ENCODE data around the gene STPG2.

Gene STPG2

DNA sequence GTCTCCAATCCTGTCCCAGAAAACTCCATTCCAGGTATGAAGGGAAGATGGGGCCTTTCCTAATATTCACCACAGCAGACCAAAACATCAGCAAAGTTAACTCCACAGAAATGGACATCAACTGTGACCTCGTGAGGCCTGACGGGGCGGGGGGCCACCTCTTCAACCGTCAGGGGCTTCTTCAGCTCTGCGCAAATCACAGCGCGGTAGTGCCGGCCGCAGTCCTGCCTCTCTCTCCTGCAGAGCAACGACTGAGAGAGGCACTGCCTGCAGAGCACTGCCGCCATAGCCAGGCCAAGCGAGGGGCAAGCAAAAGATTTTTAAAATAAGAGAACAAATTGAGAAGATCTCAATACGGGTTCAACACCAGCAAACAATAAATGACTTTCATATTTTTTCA, 226.2 kb downstream of the STPG2 start:
- Histone ChIP-seq H3K36me3 (ENCODE audit: insufficient read depth, low read length) (no peaks in the 10 kb centered on the region), H3K9ac (ENCODE audit: low read length) (no peak overlapping the region), H3K27ac (ENCODE audit: low read depth, low read length, poor library complexity, severe bottlenecking) (no peak overlapping the region), H4K20me1 (ENCODE audit: insufficient read depth, low read length) (no peaks in the 10 kb centered on the region), H3K4me3 (ENCODE audit: low read depth, low read length, poor library complexity, severe bottlenecking) (no peak overlapping the region), H3K27me3 (ENCODE audit: insufficient read depth, low read length) (no peaks in the 10 kb centered on the region), H3K4me1 (ENCODE audit: insufficient read depth, low read length, severe bottlenecking) (no peaks in the 10 kb centered on the region), H3K9me2 (ENCODE audit: low read depth, low read length) (no peaks in the 10 kb centered on the region), H3F3A (ENCODE audit: insufficient read depth, low read length) (no peaks in the 10 kb centered on the region), H2AFZ (ENCODE audit: low read length) (no peak overlapping the region), H3K79me2 (ENCODE audit: insufficient read depth, low read length) (no peaks in the 10 kb centered on the region), H3K4me2 (ENCODE audit: low read length) (no peak overlapping the region), H3K9me3 (ENCODE audit: low read length) (no peaks in the 10 kb centered on the region)
- no peak for TF ChIP-seq EZH2 (IDR thresholded peaks at IDR 0.05; ENCODE audit: borderline replicate concordance, low read length)
- TF ChIP-seq, protein P1, sequence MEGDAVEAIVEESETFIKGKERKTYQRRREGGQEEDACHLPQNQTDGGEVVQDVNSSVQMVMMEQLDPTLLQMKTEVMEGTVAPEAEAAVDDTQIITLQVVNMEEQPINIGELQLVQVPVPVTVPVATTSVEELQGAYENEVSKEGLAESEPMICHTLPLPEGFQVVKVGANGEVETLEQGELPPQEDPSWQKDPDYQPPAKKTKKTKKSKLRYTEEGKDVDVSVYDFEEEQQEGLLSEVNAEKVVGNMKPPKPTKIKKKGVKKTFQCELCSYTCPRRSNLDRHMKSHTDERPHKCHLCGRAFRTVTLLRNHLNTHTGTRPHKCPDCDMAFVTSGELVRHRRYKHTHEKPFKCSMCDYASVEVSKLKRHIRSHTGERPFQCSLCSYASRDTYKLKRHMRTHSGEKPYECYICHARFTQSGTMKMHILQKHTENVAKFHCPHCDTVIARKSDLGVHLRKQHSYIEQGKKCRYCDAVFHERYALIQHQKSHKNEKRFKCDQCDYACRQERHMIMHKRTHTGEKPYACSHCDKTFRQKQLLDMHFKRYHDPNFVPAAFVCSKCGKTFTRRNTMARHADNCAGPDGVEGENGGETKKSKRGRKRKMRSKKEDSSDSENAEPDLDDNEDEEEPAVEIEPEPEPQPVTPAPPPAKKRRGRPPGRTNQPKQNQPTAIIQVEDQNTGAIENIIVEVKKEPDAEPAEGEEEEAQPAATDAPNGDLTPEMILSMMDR (IDR thresholded peaks at IDR 0.05; ENCODE audit: low read length), result no peak

DNA sequence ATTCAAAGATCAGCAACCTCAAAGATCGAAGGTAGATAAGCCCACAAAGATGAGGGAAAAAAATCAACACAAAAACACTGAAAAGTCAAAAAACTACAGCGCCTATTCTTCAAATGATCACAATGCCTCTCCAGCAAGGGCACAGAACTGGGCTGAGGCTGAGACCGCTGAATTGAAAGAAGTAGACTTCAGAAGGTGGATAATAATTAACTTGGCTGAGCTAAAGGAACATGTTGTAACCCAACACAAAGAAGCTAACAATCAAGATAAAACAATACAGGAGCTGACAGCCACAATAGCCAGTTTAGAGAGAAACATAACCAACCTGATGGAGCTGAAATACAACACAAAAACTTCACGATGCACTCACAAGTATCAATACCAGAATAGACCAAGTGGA, 231.1 kb downstream of the STPG2 start:
- Histone ChIP-seq H3K27me3 (ENCODE audit: insufficient read depth, low read length) (no peaks in the 10 kb centered on the region), H3K9me2 (ENCODE audit: low read depth, low read length) (no peaks in the 10 kb centered on the region), H3K36me3 (ENCODE audit: insufficient read depth, low read length) (no peaks in the 10 kb centered on the region), H3K9me3 (ENCODE audit: low read length) (no peaks in the 10 kb centered on the region), H3K79me2 (ENCODE audit: insufficient read depth, low read length) (no peaks in the 10 kb centered on the region), H3K4me3 (ENCODE audit: low read depth, low read length, poor library complexity, severe bottlenecking) (no peak overlapping the region), H2AFZ (ENCODE audit: low read length) (no peak overlapping the region), H3K27ac (ENCODE audit: low read depth, low read length, poor library complexity, severe bottlenecking) (no peak overlapping the region), H3K4me2 (ENCODE audit: low read length) (no peak overlapping the region), H3K9ac (ENCODE audit: low read length) (no peak overlapping the region), H4K20me1 (ENCODE audit: insufficient read depth, low read length) (no peaks in the 10 kb centered on the region), H3F3A (ENCODE audit: insufficient read depth, low read length) (no peaks in the 10 kb centered on the region), H3K4me1 (ENCODE audit: insufficient read depth, low read length, severe bottlenecking) (no peaks in the 10 kb centered on the region)
- TF ChIP-seq, protein P1 (IDR thresholded peaks at IDR 0.05; ENCODE audit: low read length), result no peak
- no peak for TF ChIP-seq EZH2 (IDR thresholded peaks at IDR 0.05; ENCODE audit: borderline replicate concordance, low read length)

DNA sequence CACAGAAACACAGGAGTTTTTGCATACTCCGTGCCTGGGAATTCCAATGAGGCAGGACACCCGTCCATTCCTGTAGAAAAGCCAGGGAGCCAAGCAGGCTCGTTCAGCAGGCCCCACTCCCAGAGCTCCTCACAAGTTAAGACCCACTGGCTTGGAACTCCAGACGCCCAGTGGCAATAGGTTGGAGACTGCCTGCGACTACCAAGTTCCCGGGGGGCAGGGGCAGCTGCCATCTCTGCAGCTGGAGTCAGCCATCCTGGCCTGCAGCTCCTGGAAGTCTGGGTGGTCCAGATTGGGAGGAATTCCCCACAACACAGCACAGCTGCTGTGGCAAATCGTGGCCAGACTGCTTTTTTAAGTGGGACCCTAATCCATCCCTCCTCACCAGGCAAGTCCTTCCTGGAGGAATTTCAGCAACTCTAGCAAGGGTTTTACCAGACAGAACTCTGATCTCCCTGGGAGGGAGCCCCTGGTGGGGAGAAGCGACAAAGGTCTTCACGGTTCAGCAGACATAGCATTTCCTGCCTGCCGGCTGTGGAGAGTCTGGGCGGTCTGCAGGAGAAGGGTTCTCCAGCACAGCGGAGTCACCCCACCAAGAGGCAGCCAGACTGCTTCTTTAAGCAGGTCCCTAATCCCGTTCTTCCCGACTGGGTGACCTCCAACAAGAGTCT, 231.9 kb downstream of the STPG2 start:
- Histone ChIP-seq H3K27me3 (ENCODE audit: insufficient read depth, low read length) (no peaks in the 10 kb centered on the region), H3K79me2 (ENCODE audit: insufficient read depth, low read length) (no peaks in the 10 kb centered on the region), H3K27ac (ENCODE audit: low read depth, low read length, poor library complexity, severe bottlenecking) (no peak overlapping the region), H3K4me1 (ENCODE audit: insufficient read depth, low read length, severe bottlenecking) (no peaks in the 10 kb centered on the region), H3K4me2 (ENCODE audit: low read length) (no peak overlapping the region), H4K20me1 (ENCODE audit: insufficient read depth, low read length) (no peaks in the 10 kb centered on the region), H3K36me3 (ENCODE audit: insufficient read depth, low read length) (no peaks in the 10 kb centered on the region), H3K9me3 (ENCODE audit: low read length) (no peaks in the 10 kb centered on the region), H3K9me2 (ENCODE audit: low read depth, low read length) (no peaks in the 10 kb centered on the region), H3K4me3 (ENCODE audit: low read depth, low read length, poor library complexity, severe bottlenecking) (no peak overlapping the region), H3K9ac (ENCODE audit: low read length) (no peak overlapping the region), H3F3A (ENCODE audit: insufficient read depth, low read length) (no peaks in the 10 kb centered on the region), H2AFZ (ENCODE audit: low read length) (no peak overlapping the region)
- TF ChIP-seq, protein P1 (IDR thresholded peaks at IDR 0.05; ENCODE audit: low read length), result no peak; the same call in 1 of the 2 replicates
- no peak for TF ChIP-seq EZH2 (IDR thresholded peaks at IDR 0.05; ENCODE audit: borderline replicate concordance, low read length)
